Medulla oblongata (tissue), 1 donor: ENCODE results near the gene CDC123.
"Not testable (repeated sequence)": the region's sequence is repeated elsewhere in the genome, so short reads cannot be mapped to it uniquely, and the experiment has no call there.

Experiments
- DNase-seq: peaks from one replicate; pipeline ENCODE4 v3.0.0-alpha.2; 2015; ENCODE audit errors: extremely low spot score

Gene CDC123

GRCh38 chr10:12189426-12189825 is 6.6 kb upstream of the CDC123 start:
- DNase-seq: no peak

DNA sequence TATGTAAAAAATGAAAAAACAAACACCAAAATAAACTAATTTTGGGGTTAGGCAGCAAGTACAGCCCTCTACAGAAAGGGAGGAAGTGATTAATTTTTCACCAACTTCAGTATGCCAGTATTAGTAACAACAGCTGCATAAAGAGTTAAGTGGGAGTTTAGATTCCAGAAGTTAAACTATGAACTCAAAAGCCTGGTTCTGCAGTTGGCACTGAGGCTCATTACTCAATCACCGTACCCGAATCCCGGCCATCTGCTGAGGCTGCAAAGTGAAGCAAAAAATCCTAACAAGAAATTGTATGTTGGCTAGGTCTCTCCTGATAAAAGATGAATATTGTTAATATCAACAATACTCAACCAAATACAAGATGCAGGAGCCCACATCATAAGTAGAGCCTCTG is 4.3 kb upstream of the CDC123 start:
- DNase-seq: no peak

DNA sequence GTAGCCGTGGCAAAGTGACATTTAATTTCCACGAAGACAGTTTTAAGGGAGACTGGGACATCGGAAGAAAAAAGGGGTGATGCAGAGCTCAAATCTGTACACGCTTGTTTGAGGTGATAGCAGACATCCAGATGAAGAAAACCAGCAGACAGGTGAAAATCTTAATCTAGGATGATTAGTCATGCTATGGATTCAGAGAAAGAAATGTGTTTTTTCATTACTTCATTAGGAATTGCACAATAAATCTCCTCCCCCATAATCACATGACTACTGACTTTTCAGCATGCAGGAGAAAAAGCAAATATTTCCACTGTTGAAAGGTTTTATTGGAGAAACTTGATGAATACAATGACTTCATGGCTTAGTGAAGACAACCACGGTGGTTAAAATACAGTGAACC is 2.8 kb upstream of the CDC123 start:
- DNase-seq: no peak

DNA sequence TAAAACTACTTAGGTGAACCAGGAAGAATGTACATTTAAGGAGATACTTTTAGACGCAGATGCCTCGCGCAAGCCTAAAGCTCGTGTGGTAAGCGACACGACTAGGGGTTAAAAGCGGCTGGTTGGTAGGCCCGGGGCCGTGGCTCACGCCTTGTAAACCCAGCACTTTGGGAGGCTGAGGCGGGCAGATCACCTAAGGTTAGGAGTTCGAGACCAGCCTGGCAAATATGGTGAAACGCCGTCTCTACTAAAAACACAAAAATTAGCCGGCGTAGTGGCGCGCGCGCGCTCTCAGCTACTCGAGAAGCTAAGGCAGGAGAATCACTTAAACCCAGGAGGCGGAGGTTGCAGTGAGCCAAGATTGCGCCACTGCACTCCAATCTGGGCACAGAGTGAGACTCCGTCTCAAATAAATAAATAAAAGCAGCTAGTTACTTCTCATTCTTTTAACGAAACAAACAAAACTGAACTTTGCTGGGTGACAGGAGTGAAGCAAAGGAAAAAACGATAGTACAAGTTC is 1.2 kb upstream of the CDC123 start:
- peak; percentile 28 for DNase-seq

DNA sequence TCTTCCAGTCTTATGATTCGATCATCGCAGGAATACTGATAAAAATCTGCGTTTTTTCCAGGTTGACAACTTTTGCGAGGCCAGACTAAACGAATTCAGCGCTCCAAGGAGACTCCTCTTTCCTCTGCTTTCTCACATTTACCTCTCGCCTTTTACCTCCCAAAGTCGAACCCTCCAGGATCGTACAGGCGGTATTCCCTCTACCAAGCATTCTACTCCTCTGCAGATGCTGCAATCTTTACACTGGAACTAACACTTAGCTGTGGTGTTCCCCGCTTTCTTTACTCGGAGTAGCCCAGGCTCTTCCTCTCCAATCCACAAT is 746 bp upstream of the CDC123 start:
- DNase-seq: no peak

GRCh38 chr10:12196531-12197211 is 683 bp downstream of the CDC123 start:
- no peak for DNase-seq

GRCh38 chr10:12198156-12198555 is 2.2 kb downstream of the CDC123 start:
- no peak for DNase-seq

DNA sequence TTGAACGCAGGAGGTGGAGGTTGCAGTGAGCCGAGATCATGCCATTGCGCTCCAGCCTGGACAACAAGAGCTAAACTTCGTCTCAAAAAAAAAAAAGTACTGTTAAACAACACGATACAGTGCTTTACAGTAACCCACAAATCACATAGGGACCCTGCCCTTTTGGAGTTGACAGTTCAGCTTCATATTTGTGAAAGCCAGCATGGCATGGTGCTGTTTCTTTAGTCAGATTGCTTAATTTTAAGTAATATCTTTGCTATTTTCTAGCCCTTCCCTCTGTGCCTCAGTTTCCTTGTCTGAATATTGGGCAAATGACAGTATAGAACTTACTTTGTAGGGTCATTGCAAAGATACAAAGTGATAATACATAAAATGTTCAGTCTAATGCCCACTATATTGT is 4.9 kb downstream of the CDC123 start:
- DNase-seq: no peak

- no peak for DNase-seq
Measured at GRCh38 chr10:12201543-12201942, 5.6 kb downstream of the CDC123 start.

- DNase-seq: no peak
Measured at GRCh38 chr10:12202226-12202625, 6.2 kb downstream of the CDC123 start.

GRCh38 chr10:12205082-12205481 is 9.1 kb downstream of the CDC123 start:
- DNase-seq: no peak

GRCh38 chr10:12207114-12207513 is 11.1 kb downstream of the CDC123 start:
- DNase-seq: no peak

DNA sequence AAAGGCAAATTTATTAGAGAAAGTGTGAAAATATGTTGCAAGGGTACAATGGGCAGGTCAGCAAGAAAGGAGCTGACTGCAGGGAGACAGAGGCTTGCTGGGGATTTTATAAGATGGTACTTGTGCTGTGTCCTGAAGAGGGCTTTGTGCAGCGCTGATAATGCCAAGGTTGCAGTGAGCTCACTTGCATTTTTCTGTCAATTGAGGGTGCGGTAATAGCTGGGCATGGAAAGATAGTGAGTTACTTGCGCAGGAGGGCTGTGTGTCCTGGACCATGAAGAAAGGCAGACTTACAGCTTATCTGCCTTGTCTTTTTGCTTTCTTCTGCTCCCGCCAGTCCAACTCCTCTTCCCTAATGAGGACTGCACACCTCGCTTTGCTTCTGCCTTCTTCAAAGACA is 12.5 kb downstream of the CDC123 start:
- no peak for DNase-seq

DNA sequence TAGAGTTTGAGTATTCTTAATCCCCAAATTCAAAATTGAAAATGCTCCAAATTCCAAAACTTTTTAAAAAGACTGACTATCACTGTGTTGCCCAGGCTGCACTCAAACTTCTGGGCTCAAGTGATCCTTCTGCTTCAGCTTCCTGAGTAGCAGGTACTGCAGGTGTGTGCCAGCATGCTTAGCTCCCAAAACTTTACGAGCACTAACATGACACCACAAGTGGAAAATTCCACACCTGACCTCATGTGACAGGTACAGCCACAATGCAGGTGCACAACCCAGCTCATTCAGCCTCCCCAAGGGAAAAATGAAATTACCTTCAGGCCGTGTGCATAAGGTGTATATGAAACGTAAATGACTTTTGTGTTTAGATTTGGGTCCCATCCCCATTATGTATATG is 16.5 kb downstream of the CDC123 start:
- no peak for DNase-seq

GRCh38 chr10:12213621-12214020 is 17.6 kb downstream of the CDC123 start:
- no peak for DNase-seq

GRCh38 chr10:12214093-12214492 is 18.1 kb downstream of the CDC123 start:
- DNase-seq: no peak

DNA sequence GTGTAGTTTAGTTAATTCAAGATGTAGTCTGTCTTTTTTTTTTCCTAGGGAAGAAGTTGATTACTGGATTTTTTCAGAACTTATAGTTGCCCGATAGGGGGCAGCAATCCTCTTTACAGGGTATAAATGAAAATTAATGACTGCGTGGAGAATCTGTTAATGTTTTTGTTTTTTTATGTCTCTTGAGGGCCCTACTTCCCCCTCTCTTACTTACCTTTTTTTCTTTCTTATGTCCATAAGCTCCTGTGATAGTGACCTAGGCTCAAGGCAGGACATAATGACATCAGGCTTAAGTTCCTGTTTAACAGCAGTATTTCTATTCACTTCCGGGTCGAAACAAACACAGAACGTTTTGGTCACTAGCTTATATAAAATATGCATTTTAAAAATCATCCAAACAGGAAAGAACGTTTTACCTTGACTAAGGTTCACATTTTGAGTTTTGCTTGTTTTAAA is 18.8 kb downstream of the CDC123 start:
- DNase-seq: peak; percentile 77

DNA sequence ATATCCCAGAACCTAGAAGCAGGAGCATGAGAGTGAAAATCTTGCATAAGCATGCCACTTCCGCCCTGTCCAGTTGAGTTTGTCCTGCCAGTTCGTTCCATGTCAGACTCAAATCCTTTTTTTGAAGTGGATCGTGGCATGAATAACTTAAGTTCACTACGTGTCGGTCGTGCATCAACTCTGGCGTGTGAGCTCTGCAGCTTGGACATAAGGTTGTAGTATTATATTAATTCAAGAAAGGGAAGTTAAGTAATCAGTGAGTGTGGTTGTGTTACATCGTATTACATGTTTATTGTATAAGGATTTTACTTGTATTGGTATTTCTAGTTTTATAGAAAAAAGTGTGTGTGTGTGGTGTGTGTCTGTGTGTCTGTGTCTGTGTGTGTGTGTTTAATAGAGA is 23.0 kb downstream of the CDC123 start:
- no peak for DNase-seq

DNA sequence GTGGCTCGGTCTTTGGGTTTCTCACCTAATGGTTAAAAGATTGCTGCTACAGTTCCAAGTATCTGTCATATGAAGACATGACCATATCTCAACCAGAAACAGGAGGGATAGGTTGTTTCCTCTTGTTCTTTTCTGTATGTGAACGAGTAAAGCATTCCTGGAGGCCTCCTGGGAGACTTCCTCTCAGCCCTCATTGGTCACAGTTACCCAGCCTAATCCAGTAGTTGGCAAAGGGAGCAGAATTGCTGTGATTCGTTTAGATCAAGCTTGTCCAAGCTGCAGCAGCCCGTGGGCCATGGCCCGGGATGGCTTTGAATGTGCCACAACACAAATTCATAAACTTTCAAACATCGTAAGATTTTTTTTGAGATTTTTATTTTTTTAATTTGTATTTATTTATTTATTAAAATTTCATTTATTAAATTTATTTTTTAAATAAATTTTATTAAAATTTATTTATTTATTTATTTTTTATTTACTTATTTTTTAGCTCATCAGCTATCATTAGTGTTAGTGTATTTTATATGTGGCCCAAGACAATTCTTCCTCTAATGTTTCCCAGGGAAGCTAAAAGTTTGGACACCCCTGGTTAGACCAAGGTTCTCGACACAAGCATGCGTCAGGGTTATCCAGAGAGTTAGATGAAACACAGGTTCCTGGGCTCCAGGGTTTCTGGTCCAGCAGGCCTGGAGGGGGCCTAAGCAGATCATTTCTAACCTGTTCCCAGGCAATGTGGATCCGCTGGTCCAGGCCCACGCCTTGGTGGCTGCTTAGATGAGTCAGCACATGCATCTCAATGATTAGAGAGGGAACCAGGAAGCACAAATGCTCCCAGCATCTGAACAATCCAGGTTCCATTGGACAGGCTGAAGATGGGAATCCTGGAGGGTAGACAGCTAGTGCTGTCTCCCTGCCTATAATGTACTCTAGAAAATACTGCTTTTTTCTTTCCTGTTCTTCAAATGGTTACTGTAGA is 25.6 kb downstream of the CDC123 start:
- no peak for DNase-seq

DNA sequence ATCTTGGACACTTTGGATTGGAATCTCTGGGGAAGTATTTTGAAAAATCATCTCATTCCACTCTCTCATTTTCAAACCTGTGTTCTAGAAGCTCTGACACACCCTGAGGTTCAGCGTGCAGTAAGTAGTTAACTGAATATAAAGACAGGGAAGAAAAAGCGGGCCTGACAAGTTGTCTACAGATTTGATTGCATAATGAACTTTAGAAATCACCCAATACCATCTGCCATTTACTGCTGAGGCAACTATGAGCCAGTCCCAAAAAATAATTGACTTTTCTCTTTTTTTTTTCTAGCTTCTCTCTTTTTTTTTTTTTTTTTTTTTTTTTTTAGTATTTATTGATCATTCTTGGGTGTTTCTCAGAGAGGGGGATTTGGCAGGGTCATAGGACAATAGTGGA is 29.5 kb downstream of the CDC123 start:
- no peak for DNase-seq

- DNase-seq: not testable (repeated sequence)
Measured at GRCh38 chr10:12226438-12226837, 30.4 kb downstream of the CDC123 start.

DNA sequence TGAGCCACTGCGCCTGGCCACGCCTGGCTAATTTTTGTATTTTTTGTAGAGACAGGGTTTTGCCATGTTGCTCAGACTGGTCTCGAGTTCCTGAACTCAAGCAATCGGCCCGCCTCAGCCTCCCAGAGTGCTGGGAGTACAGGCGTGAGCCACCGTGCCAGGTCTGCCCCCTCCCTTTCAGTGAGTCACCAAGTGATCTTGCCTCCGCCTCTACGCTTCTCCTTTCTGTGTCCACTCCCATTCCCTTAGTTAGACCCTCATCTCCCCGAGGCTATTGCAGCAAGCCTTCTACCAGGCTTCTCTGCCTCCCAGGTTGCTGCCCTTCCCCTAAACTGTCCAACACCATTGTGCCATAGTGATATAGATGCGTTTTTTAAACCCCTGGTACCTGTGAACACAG is 32.9 kb downstream of the CDC123 start:
- no peak for DNase-seq

GRCh38 chr10:12234687-12235086 is 38.7 kb downstream of the CDC123 start:
- not testable (repeated sequence) for DNase-seq
